HL-60/S4 (cell line): Measurements from ENCODE around the gene PBX1.

ENCODE experiments used
- in situ Hi-C: fragments of 300-500 bp; cut with MboI; formaldehyde crosslinking; loops from 2 replicates; pipeline ENCODE4 v1.14.3; 2022; ENCODE audit warnings: low sequenced_read_pairs

The PBX1 gene

GRCh38 chr1:164563721-164564360, 4.9 kb downstream of the PBX1 start:
- in situ Hi-C loops: no loop called here

DNA sequence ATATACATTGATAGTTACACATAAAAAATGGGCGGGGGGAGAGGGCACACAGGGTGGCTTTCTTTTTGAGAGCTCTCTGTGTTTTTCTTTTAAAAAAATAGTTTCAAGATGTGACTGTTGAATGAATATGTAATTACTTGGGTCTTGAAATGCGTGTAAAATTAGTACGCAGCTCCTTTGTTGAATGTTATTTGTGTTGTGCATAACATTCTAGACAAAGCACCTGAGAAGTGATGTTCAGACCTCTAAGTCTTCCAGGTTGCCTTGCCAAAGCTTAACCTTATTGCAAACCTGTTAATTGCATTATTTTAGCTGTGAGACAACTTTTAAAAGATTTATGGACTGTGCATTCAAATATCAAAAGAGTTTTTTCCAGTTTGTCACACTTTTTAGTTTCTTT, 5.4 kb downstream of the PBX1 start:
- in situ Hi-C loops: no loop called here

DNA sequence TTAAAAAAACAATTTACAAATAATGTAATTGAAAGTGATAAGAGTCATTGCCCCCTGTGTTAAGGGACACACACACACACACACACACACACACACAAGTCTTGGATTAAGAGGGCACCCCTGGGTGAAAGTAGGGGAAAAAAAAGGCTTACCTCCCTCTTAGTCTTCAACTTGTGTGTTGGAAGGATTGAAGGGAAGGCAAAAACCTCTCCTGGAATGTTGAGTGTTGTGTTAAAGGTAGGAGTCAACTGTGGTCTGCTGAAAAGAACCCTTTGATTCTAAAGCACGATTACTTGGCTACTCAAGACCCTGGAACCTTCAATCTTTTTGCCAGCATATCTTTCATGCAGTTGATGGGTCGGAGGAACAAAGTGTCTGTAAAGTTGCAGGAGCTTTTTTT, 6.4 kb downstream of the PBX1 start:
- in situ Hi-C loops: no loop called here

GRCh38 chr1:164567774-164568173, 8.8 kb downstream of the PBX1 start:
- in situ Hi-C loops: no loop called here

DNA sequence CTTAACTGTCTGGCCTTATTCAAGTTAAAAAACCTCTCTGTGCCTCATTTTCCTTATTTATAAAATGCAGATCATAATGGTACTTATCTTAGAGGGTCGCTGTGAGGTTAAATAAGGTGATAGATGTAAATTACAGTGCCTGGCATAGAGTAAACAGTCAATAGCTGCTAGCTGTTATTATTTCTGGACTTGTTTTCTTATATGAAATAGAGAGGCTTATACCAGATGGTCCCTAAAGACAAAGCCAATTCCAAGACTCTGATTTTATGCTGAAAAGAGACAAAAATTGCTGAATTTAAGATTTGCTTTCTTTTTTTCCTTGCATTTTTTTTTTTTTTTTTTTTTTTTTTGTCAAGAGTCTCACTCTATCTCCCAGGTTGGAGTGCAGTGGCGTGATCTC, 10.3 kb downstream of the PBX1 start:
- in situ Hi-C loops: no loop called here

GRCh38 chr1:164569866-164570265, 10.9 kb downstream of the PBX1 start:
- in situ Hi-C loops: no loop called here

- in situ Hi-C loops: no loop called here
Measured at GRCh38 chr1:164571333-164571732, 12.3 kb downstream of the PBX1 start.

DNA sequence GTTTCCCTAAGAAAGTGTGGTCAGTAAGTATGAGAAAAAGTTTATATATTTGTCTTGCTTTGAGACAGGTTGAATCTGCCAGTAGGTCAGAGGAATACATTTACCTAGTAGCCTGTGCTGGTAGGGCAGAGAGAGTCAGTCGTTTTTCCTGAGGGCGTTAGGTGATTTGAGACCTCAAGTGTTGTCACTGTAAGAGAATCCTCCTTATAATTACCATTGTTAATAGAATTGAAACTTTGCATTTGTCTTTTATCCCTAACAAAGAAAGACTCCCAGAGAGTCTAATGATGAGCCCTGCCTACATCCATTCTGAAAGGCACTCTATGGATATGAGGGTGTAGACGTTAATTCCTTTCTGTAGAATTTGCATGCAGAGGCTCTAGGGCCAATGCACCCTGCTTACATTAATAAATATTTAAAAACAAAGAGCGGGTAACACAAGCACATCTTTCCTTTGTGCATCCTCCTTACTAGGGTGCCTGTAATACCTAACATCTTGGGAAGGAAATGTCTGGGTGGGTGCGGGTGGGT, 16.4 kb downstream of the PBX1 start:
- in situ Hi-C loops: no loop called here

DNA sequence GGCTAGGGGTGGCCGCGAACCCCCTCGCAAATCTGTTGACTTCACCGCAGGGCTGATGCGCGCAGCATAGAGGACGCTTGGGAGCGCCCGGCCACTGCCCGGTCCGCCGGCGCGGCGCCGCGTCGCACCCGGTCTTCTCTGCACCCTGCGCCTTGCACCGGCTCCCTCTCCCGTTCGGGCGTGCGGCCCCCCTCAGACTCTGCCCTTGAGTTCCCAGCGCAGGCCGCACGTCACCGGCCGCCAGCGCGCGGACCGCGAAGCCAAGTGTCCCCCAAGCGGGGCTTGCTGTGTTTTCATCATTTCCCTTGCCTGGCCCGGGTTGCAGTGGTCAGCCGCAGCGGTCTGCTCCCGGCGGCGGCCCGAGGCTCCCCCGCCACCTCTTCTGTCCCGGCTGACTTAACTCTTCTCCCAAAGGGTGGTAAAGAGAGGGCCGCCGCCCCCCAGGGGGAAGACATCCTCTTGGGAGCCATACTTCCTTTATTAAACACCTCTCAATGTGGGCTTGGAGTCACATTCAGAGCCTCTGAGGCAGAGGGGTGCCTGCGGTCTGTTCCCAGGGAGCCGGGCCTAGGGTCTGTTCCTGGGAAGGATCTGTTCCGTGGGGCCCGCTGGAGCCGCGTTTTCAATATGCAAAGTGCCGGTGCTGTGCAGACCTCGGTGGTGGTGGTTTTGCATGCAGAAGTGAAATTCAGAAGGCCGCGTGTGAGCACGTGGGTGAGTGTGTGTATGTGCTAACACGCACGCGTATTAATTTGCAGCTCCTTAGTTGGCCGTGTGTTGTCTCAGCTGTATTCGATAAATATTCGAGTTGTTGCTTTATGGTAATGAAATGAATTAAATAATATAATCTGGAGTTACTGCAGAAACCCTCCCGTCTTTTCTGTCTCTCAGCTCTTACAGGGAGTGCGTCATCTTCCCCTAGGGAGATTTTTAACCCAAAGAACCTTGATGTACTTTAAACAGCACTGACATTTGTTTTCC, 17.6 kb downstream of the PBX1 start:
- in situ Hi-C loops: no loop called here

DNA sequence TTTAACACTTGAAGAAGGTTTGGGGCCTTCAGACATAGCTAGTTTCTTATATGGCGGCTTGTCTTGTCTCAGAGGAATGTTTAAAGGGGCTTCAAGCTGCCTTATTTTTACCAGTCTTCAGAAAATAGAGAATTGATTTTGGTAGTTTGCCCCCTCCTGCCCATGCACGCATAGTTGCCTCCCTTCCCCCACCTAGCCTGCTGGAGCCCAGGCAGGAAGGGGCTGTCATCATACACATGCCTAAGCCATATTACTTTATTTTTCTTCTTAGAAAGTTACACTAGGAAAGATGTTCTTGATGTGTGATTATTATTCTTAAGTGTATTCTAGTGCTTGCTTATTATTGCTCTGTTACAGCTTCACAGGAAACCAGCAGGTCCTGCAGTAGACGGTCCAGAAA, 18.3 kb downstream of the PBX1 start:
- in situ Hi-C loops: no loop called here

DNA sequence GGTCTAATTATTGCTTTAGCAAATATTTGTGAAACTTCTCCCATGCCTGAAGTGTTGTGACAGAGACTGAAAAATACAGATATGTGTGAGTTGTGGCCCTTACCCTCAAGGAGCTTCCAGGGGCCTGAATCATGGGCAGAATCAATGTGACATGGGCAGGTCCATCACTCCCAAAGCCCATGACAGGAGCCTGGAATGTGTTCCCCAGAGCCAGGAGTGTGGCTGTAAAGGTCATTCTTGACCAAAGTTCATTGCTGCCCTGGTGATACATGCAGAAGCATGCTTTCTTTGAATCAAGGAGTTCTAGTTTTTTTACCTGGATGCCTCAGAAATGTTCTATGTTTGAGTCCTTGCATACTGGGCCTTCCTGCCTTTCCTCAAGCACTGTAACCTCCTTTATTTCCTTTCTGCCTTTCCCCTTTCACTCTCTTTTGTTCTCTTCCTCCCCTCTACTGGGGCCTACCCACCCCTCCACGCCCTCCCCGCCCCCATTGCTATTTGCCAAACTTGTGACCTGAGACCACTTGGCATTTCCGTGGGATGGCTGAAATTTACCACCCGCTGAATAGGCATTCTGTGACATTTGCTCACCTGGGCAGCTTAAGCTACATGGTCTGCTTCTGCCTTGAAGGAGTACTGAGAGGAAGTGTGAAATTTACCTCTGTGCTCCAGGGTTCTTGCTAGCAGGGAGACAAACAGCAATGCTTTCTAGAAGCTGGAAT, 19.7 kb downstream of the PBX1 start:
- in situ Hi-C loops: no loop called here

DNA sequence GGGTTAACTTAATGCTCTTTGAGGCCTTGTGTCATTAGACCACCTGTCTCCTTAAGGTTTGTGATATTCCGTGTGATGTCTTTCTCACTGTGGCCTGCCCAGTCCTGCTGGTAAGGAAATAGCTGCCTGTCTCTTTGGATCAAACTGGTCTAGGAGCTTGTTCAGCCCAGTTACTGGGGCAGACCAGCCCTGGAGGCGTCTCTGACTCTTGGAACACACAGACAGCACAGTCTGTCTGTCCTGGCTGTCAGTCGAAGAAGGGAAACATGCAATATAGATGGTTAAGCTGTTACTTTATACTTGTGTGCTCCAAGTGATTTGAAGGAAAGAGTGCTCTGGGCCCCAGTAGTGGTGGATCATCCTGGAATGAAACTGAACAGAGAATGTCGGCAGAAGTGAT, 20.4 kb downstream of the PBX1 start:
- in situ Hi-C loops: no loop called here

GRCh38 chr1:164581762-164582161, 22.8 kb downstream of the PBX1 start:
- in situ Hi-C loops: no loop called here

- in situ Hi-C loops: no loop called here
Measured at GRCh38 chr1:164583196-164583595, 24.2 kb downstream of the PBX1 start.

- in situ Hi-C loops: no loop called here
Measured at GRCh38 chr1:164583835-164584539, 25.0 kb downstream of the PBX1 start.

DNA sequence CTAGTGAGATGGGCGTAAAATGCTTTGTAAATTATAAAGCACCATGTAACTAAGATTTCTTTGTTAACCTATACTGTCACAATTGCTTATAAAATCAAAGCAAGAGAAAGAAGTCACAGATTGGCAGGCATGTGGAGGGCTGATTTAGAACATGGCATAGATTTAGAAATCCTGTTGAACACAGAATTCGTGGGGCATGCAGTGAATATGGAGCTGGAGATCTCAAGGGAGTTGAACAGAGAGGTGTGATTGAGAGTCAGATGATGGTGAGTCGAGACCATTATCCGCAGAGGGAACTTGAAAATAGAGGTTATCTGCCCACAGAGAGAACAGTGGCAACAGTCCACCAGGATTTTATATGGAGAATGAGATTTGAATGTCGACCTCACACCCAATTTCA, 27.6 kb downstream of the PBX1 start:
- in situ Hi-C loops: no loop called here

- in situ Hi-C loops: no loop called here
Measured at GRCh38 chr1:164587617-164588501, 28.9 kb downstream of the PBX1 start.

DNA sequence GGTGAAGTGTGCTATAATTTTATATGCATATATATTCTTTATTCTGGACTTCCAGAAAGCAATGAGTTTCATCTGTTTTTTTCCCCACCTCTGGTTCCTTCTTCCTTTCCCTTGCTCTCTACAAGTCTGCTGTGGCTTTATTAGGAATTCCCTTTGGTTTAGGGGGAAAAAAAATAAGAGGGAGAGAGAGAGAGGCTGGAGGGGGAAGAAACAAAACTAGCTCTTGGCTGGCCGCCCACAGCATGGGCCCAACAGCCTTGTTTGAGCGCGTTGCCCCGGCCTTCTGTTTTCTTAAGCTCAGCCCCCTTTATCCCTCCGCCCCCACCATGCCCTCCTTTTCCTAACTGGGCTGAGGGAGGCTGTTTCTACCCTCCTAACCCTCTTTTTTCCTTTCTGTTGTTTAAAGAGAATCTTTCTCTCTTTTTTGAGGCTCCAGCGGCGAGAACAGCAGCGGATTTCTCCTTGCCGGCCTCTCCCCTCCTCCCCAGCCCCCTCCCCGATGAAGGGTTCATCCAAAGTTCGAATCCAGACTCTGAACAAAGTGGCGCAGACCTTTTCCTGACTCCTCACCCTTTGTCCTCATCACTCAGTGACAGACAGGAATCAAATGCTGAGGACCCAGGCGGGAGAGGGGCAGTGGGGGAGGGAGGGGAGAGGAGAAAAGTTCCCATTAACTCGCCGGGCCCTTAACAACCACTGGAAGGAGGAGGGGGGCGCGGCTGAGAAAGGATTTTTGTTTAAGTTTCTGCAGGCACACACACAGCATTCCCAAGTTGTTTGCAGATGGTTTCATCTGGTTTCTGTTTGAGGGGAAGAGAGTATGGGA, 29.7 kb downstream of the PBX1 start:
- in situ Hi-C loops: no loop called here

DNA sequence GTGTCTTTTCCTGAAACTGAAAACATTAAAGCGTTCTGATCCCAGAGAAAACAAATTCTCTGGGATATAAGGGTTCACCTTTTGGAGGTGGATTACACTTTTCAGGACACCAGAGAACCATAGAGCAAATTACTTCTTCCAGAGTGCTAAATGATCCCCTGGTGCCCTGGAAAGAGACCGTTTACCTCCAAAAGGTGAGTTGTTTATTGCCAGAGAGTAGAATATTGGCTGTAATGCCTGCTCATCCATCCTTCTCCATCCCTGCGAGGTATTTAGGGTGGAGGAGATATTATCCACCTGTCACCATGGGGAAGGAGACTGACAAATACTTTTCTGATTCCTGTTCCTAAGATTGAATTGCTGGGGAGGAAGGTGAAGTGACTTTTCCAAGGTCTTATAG, 30.4 kb downstream of the PBX1 start:
- in situ Hi-C loops: no loop called here
